Stimulated activated memory B cell treated with anti-CD40 and anti-IgM and Interleukin-4, amounts not matched to agents 10 μg/mL and 1 μg/mL and 100 μg/mL, for 72 hours (primary cell): ENCODE results near the gene WWC2.

Source experiments
- ATAC-seq: fragments of 150-1000 bp; cut with Tn5 transposase; 2 replicates; pipeline ENCODE4 v1.10.0; 2021
- H3K27ac Mint-ChIP-seq: one replicate; pipeline ENCODE4 v1.8.0; 2022; ENCODE audit warnings: mild to moderate bottlenecking, mixed read lengths
- H3K27me3 Mint-ChIP-seq: one replicate; pipeline ENCODE4 v1.8.0; 2022; ENCODE audit warnings: mixed read lengths
- H3K36me3 Mint-ChIP-seq: one replicate; pipeline ENCODE4 v1.8.0; 2022; ENCODE audit warnings: mixed read lengths
- H3K4me1 Mint-ChIP-seq: one replicate; pipeline ENCODE4 v1.8.0; 2022; ENCODE audit warnings: mixed read lengths
- H3K4me3 Mint-ChIP-seq: one replicate; pipeline ENCODE4 v1.8.0; 2022; ENCODE audit warnings: mild to moderate bottlenecking, moderate library complexity, mixed read lengths
- H3K9me3 Mint-ChIP-seq: one replicate; pipeline ENCODE4 v1.8.0; 2022; ENCODE audit warnings: mixed read lengths

The WWC2 gene

DNA sequence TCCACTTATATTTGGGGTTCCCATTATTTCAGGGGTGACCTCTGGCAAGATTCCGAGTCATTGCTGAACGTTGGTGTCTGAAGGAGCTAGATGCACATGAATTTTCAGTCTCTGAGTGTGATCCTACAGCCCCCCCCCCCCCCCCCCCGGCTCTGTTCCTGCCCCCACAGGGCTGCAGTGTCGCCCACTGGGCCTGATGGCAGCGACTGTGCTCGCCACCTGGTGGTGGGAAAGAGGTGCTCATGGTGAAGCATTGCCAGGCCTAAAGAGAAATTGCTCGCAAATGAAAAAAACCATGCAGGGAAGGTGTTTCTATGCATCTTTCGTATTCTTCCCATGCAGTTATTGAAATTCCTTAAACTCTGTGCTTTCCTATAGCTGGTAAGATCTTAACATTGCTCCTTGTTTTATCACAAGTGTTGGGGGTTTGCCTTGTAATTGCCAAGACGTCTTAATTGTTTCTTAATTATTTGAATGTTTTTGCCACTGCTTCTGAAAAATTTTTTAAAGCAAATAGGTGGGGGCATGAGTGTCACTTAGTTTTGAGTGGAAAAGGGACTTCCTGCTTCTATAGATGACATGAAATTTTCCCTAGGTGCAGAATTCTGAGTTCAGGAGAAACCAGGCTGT lies 157.8 kb downstream of the WWC2 start:
- Mint-ChIP-seq H3K36me3 (no peaks in the 10 kb centered on the region), H3K27ac (no peak overlapping the region), H3K4me3 (no peak overlapping the region), H3K27me3 (no peaks in the 10 kb centered on the region), H3K9me3 (no peaks in the 10 kb centered on the region), H3K4me1 (no peaks in the 10 kb centered on the region)
- no peak for ATAC-seq

DNA sequence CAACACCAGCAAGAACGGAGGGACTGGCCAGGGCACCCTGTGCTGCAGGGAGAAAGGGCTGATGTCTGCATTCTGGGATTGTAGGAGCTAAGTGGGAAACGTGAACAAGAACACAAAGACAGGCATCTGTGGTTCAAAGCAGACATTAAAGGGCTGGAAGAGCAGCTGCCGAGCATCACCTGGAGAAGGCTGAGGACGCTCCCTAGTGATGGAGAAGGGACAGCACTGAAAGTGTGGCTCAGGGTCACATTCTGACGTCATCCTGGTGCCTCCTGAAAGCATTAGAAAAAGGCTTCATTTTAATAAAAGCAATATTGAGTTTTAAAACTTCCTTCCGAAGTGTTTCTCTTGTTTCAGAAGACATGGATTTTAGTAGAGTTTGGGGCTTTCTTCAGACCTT lies 158.8 kb downstream of the WWC2 start:
- no peak overlapping the region for H3K27ac Mint-ChIP-seq
- no peaks in the 10 kb centered on the region for H3K9me3 Mint-ChIP-seq

DNA sequence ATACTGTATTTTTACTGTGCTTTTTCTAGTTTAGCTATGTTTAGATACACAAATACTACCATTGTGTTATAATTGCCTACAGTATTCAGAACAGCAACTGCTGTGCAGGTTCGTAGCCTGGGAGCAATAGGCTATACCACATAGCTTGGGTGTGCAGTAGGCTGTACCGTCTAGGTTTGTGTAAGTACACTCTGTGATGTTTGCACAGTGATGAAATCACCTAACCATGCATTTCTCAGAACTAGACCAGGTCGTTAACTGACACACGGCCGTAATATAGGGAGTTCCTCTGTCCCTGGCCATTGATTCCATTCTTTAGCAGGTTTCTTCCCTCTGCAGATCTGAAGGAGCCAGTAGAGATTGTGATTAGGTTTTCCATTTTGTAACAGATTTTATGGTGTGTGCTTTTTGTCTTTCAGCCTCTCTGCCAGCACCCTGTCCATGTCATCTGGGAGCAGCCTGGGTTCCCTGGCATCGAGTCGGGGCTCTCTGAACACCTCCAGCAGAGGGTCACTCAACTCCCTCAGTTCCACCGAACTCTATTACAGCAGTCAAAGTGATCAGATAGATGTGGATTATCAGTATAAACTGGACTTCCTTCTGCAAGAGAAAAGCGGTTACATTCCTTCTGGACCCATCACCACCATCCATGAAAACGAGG lies 161.6 kb downstream of the WWC2 start:
- Mint-ChIP-seq H3K27ac (no peak overlapping the region), H3K4me3 (no peak overlapping the region), H3K27me3 (peaks cover 9% of the 10 kb centered on the region), H3K4me1 (peaks cover 6% of the 10 kb centered on the region), H3K36me3 (no peaks in the 10 kb centered on the region), H3K9me3 (no peaks in the 10 kb centered on the region)
- ATAC-seq: no peak

More for the DNA sequence above, 158.8 kb downstream of the WWC2 start:
- Mint-ChIP-seq H3K27me3 (no peaks in the 10 kb centered on the region), H3K4me3 (no peak overlapping the region), H3K4me1 (peaks cover 6% of the 10 kb centered on the region), H3K36me3 (no peaks in the 10 kb centered on the region)
- ATAC-seq: no peak

DNA sequence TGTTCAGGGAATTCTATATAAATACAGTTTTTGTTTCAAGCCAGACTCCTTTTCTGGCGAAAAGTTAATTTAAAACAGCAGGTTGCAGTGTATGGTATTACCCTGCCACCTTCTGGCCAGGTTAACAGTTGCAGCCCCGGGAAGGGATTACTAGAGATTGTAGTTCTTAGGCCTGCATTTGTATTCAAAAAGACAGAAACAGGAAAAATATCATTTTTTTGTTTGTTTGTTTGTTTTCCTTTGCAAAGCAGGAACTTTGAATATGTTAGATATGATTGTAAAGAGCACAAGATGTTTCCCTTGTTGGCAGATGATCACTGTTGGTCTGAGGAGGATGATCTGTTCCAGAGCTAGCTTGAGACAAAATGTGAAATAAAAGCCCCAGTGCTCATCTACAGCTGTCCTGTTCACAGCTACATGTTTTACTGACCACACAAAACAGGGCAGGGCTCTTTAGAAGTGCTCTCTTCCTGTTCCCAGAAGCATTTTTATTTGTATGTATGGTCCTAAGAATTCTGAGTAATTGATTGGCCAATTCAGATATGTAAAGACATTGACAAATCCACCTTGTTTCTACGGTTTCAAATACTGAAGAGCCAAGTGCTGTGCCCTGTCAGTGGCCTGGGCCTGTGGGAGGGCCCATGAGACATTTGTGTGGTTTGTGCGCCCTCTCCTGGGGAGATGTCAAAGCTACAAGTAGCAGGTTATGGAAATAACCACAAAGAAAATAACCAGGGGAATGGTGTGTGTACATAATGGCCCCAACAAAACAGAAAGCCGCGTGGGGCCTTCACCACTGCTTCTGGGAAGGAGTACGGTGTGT lies 163.1 kb downstream of the WWC2 start:
- peaks cover 9% of the 10 kb centered on the region for H3K27me3 Mint-ChIP-seq

DNA sequence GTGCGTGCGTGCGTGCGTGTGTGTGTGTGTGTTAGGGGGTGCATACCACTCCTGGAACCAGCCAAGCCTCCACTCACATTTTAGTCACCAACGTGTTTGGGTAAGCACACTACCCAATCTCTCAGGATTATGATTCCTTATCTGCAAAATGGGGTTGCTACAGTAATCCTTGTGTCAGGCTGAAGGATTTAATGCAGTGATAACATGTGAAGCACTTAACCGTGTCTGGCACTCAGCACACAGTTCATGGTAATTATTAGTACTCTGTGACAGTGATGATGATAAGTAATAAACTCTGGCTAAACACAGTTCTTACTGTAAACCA lies 163.7 kb downstream of the WWC2 start:
- no peak overlapping the region for H3K27ac Mint-ChIP-seq

More for the DNA sequence above, 163.1 kb downstream of the WWC2 start:
- ATAC-seq: peak; percentile 66
- Mint-ChIP-seq H3K36me3 (no peaks in the 10 kb centered on the region), H3K27ac (no peak overlapping the region), H3K9me3 (no peaks in the 10 kb centered on the region), H3K4me3 (no peak overlapping the region), H3K4me1 (peaks cover 6% of the 10 kb centered on the region)

DNA sequence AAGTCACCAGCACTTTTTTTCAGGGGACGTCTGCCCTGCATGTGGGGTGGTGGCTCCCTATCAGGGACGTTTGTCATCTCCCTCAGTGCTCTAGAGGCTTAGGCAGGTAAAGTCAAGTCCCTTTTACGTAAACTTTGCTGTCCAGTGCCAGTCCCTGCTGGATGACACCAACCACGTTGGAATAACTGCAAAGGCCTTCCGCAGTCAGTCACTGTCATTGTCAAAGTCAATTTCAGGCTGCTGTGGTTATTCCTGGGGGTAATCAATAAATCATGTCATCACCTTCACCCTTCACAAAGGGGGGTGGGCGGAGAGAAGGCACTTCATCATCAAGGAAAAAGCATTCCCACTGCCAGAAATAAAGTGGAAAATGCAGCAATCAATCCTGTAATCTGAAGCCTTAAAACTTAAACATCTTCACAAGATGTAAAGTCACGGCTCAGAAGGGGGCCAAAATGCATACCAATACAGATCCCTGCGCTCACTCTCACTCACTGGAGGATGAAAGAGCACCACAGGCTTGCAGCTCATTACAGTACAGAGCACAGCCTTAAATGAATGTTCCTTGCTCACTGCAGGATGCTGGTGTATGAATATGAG lies 164.8 kb downstream of the WWC2 start:
- Mint-ChIP-seq H3K27me3 (peaks cover 9% of the 10 kb centered on the region), H3K27ac (no peak overlapping the region), H3K9me3 (no peaks in the 10 kb centered on the region), H3K4me1 (peaks cover 6% of the 10 kb centered on the region), H3K36me3 (no peaks in the 10 kb centered on the region), H3K4me3 (no peak overlapping the region)
- ATAC-seq: no peak

More for the DNA sequence above, 163.7 kb downstream of the WWC2 start:
- Mint-ChIP-seq H3K4me3 (no peak overlapping the region), H3K9me3 (no peaks in the 10 kb centered on the region), H3K4me1 (peaks cover 6% of the 10 kb centered on the region), H3K36me3 (no peaks in the 10 kb centered on the region), H3K27me3 (peaks cover 9% of the 10 kb centered on the region)
- ATAC-seq: no peak

DNA sequence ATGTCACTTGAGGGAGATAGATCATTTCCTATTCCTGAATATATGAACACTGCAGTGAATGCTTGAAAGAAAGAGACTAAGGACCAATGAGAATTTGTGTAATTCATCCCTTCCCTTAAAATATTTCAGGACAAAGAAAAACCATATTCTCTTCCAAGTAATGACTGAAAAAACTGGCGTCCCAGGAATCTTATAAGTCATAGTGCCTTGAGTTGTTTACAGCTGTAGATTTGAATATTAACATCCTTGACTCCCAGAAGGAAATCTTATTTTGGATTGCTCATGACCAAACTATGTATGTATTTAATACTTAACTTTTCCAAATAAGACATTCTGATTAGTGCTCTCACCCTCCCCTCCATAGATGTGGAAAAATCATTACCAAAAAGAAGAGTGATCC lies 165.6 kb downstream of the WWC2 start:
- Mint-ChIP-seq H3K27me3 (peaks cover 9% of the 10 kb centered on the region), H3K4me1 (peaks cover 6% of the 10 kb centered on the region), H3K9me3 (no peaks in the 10 kb centered on the region), H3K27ac (no peak overlapping the region), H3K36me3 (no peaks in the 10 kb centered on the region), H3K4me3 (no peak overlapping the region)
- ATAC-seq: no peak

DNA sequence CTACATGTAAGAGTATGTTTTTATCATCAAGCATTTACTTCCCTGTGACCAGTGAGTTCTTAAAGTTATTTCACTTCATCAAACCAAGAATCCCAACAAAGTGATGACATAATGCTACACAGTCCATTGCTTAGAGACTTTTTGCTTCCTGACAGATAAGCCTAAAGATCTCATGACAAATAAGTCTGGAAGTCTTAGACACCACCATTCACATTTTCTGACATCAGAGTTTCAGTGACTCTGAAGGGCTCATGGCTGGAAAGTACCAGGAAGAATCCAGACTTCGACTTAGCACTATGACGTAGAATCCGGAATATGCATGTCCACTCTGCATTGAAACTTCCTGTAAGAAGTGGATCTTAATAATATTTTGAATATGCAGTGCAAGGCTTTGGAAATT lies 167.3 kb downstream of the WWC2 start:
- no peak for ATAC-seq
- peaks cover 6% of the 10 kb centered on the region for H3K4me1 Mint-ChIP-seq
- H3K4me3 Mint-ChIP-seq: no peak overlapping the region
- H3K27ac Mint-ChIP-seq: no peak overlapping the region
- H3K27me3 Mint-ChIP-seq: peaks cover 9% of the 10 kb centered on the region
- no peaks in the 10 kb centered on the region for H3K9me3 Mint-ChIP-seq
- H3K36me3 Mint-ChIP-seq: no peaks in the 10 kb centered on the region

DNA sequence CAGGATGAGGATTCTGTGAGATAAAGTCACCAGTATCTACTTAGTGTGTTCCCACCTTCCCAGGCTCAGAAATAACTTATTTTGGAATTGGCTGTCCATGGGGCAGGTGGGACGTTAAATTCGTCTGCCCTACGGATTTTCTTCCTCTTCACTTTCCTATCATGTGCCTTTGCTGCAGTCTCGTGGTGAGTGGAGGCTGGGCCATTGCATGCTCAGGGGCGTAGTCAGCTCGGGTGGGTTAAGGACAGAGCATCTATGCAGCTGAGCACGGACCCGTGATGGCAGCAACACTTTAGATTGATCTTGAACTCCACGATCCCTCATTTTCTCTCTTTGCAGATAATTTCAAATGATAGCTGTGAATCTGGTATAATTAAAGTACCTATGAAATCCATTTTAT lies 169.5 kb downstream of the WWC2 start:
- H3K27ac Mint-ChIP-seq: no peak overlapping the region
- no peaks in the 10 kb centered on the region for H3K36me3 Mint-ChIP-seq
- H3K4me3 Mint-ChIP-seq: no peak overlapping the region
- H3K27me3 Mint-ChIP-seq: peaks cover 9% of the 10 kb centered on the region
- H3K9me3 Mint-ChIP-seq: no peaks in the 10 kb centered on the region
- ATAC-seq: no peak
- no peaks in the 10 kb centered on the region for H3K4me1 Mint-ChIP-seq

DNA sequence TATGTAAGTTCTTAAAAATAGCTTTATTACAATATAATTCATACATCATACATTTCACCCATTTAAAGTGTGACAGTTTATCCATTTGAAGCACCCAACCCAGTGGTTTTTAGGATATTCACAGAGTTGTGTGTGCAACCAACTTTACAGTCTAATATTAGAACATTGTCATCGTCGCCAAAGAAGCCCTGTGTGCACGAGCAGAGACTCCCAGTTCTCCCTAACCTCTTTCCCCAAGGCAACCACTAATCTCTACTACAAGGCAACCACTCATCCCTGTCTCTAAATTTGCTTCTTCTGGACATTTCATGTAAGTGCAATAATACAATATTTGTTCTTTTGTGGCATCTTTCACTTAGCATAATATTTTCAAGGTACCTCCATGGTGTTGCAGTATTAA lies 173.3 kb downstream of the WWC2 start:
- ATAC-seq: no peak

DNA sequence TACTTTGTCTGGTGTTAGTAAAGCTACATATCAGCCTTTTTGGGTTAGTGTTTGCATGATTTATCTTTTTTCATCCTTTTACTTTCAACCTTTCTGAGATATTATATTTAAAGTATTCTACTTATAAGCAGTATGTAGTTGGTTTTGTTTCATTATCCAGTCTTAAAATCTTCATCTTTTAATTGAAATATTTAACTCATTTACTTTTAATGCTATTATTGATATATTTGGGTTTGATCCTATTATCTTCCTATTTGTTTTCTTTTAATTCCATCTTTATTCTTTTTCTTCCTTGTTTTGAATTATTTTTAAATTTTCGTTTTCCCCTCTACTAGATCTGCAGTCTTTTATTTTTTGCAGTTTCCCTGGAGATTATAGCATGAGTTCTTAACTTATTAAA lies 177.0 kb downstream of the WWC2 start:
- ATAC-seq: no peak
- H3K27ac Mint-ChIP-seq: no peak overlapping the region
- H3K4me1 Mint-ChIP-seq: no peaks in the 10 kb centered on the region
- peaks cover 10% of the 10 kb centered on the region for H3K9me3 Mint-ChIP-seq
- H3K36me3 Mint-ChIP-seq: no peaks in the 10 kb centered on the region
- peaks cover 8% of the 10 kb centered on the region for H3K27me3 Mint-ChIP-seq
- H3K4me3 Mint-ChIP-seq: no peak overlapping the region

More for the DNA sequence above, 173.3 kb downstream of the WWC2 start:
- H3K36me3 Mint-ChIP-seq: no peaks in the 10 kb centered on the region
- no peaks in the 10 kb centered on the region for H3K4me1 Mint-ChIP-seq
- peaks cover 10% of the 10 kb centered on the region for H3K9me3 Mint-ChIP-seq
- no peak overlapping the region for H3K4me3 Mint-ChIP-seq
- no peak overlapping the region for H3K27ac Mint-ChIP-seq
- H3K27me3 Mint-ChIP-seq: peaks cover 8% of the 10 kb centered on the region

DNA sequence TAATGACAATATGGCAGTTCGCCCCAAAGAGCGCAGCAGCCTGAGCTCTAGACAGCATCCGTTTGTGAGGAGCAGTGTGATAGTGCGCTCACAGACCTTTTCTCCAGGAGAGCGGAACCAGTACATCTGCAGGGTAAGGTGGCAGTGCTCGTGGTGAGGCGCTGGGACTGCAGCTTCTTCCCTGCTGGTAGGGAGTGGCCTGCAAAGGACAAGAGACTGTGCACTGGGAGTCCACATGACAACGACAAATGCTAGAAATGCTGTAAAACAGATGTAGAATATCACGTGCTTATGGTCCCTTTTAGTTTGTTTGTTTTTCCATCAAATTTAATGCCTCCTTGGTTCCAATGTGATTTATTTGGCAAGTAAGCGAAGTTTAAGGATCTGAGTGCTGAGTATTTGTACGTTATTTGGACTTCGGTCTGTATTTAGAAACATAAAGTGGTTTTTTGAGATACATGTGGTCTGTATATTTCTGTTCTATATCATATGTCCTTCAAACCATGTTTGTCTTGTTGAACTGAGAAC lies 185.3 kb downstream of the WWC2 start:
- Mint-ChIP-seq H3K27ac (no peak overlapping the region), H3K9me3 (no peaks in the 10 kb centered on the region), H3K27me3 (peaks cover 9% of the 10 kb centered on the region), H3K4me3 (no peak overlapping the region), H3K36me3 (no peaks in the 10 kb centered on the region), H3K4me1 (no peaks in the 10 kb centered on the region)
- ATAC-seq: no peak

DNA sequence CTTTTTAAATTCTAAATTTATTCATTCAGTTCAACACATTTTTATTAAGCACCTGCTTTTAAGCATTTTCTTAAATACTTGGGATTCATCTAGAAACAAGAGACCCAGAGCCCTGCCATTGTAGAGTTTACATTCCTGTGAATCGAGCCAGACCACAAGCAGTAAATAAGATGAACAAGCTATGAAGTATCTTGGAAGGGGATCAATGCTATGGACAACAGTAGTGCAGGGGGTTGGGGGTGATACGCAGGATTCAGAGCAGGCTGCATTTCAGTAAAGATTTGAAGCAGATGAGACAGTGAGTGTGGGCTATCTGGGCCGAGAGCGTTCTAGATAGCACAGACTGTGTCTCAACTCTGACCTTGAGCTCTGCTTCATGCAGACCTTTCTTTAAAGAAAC lies 185.9 kb downstream of the WWC2 start:
- Mint-ChIP-seq H3K36me3 (no peaks in the 10 kb centered on the region), H3K4me1 (no peaks in the 10 kb centered on the region), H3K27ac (no peak overlapping the region), H3K9me3 (no peaks in the 10 kb centered on the region), H3K4me3 (no peak overlapping the region), H3K27me3 (peaks cover 9% of the 10 kb centered on the region)
- ATAC-seq: no peak

DNA sequence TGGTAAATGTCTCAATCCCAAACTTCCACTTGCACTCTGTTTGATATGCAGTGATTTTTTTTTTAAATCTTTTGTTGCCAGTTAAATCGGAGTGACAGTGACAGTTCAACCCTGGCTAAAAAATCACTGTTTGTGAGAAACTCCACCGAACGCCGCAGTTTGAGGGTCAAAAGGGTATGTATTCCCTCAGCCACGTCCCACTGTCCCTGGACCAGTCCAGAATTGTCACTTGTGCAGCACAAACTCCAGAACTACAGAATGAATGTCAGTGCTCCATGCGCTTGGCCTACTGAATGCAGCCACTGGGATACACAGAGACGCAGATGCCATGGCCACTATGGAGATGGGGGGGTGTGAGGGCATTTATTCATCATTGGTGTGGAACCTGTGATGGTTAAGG lies 186.8 kb downstream of the WWC2 start:
- Mint-ChIP-seq H3K27ac (no peak overlapping the region), H3K27me3 (peaks cover 9% of the 10 kb centered on the region), H3K4me3 (no peak overlapping the region), H3K9me3 (no peaks in the 10 kb centered on the region), H3K36me3 (no peaks in the 10 kb centered on the region), H3K4me1 (no peaks in the 10 kb centered on the region)
- ATAC-seq: no peak

DNA sequence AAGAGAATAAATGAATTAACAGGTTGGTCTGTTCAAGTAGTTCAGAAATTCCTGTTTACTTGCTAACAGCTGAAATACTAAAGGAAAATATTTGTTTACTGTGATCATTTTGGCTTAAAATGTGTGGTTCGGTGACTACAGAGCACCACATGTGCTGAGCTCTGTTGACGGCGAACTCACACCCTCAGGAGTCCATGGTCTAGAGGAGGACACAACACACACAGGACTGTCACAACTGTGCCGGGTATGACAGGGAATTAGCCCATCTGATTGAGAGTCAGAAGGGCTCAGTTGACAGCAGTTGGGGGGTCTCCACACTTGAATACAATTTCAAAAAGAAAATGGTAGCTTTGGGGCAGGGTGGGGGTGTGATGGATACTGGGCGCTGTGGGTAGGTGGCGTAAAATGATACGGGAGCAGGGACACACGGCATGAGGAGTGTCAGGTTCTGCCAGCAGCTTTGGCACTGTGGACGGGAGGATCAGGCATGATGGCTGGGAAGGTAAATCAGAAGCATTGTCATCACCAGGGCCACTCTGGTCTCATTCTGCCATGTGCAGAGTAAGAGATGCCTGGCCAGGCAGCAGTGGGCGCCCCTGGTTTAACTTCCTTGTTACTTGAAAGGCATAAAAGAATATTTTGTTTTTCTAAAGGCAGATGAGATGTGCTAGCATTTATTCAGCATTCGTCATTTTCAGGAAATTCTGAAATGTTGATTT lies 187.7 kb downstream of the WWC2 start:
- Mint-ChIP-seq H3K4me1 (no peaks in the 10 kb centered on the region), H3K27ac (no peak overlapping the region), H3K9me3 (no peaks in the 10 kb centered on the region), H3K27me3 (peaks cover 9% of the 10 kb centered on the region), H3K4me3 (no peak overlapping the region), H3K36me3 (no peaks in the 10 kb centered on the region)
- ATAC-seq: peak; percentile 25
